ENCODE data around the gene AUTS2.

GRCh38 chr7:70354409-70355169 is 756.3 kb downstream of the AUTS2 start:
- TF ChIP-seq YY1 (IDR thresholded peaks at IDR 0.05; ENCODE audit: insufficient read depth, insufficient read length) (no peak), ZNF274 (IDR thresholded peaks at IDR 0.05; ENCODE audit: low read depth, low read length) (no peak), SUZ12 (IDR thresholded peaks at IDR 0.05; ENCODE audit: extremely low read depth, insufficient read depth, insufficient read length) (no peak)
